Esophagus muscularis mucosa (tissue), 3 donors: Measurements from ENCODE around the gene AKAP13.

Source experiments
- POLR2AphosphoS5 ChIP-seq, 2 donors: sonication (generic); formaldehyde crosslinking; IDR thresholded peaks; one replicate each; pipeline ENCODE4 v1.6.1; 2017; ENCODE audit warnings: antibody characterized with exemption in 2 of 2
- TF ChIP-seq, protein P1 (sequence below), 3 experiments: fragments of 200-600 bp in 2 of 3; fragments of 450-650 bp in 1 of 3; sonication (generic) in 2 of 3; IDR thresholded peaks; one replicate each; pipeline ENCODE4 v1.5.1; 2017 to 2019; ENCODE audit warnings: antibody characterized with exemption in 3 of 3, mild to moderate bottlenecking in 2 of 3, moderate library complexity in 1 of 3

DNA sequence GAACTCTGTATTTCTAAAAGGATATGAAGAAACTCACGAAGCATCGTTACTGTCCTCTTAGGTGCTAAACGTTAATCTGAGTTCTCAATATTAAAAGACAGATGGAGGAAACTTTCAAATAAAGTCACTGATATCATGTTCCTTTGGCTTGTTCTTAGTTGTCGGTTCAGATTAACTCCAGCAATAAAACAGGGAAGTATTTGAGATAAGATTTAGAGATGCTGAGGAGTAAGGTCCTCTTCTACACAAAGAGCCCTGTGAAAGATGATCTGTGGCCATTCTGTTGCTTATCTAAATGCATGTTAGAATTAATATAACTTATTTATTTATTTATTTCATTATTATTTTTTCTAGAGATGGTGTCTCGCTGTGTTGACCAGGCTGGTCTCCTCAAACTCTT, 19.2 kb downstream of the AKAP13 start:
- TF ChIP-seq POLR2AphosphoS5 (IDR thresholded peaks at IDR 0.05): no peak
- TF ChIP-seq, protein P1, sequence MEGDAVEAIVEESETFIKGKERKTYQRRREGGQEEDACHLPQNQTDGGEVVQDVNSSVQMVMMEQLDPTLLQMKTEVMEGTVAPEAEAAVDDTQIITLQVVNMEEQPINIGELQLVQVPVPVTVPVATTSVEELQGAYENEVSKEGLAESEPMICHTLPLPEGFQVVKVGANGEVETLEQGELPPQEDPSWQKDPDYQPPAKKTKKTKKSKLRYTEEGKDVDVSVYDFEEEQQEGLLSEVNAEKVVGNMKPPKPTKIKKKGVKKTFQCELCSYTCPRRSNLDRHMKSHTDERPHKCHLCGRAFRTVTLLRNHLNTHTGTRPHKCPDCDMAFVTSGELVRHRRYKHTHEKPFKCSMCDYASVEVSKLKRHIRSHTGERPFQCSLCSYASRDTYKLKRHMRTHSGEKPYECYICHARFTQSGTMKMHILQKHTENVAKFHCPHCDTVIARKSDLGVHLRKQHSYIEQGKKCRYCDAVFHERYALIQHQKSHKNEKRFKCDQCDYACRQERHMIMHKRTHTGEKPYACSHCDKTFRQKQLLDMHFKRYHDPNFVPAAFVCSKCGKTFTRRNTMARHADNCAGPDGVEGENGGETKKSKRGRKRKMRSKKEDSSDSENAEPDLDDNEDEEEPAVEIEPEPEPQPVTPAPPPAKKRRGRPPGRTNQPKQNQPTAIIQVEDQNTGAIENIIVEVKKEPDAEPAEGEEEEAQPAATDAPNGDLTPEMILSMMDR (IDR thresholded peaks at IDR 0.05): no peak
